Gastroesophageal sphincter (tissue), 3 donors: ENCODE measurements around the gene IFT122.

Source experiments
- CTCF ChIP-seq, 4 experiments: fragments of 200-600 bp in 2 of 4; fragments of 450-650 bp in 2 of 4; sonication (generic) in 1 of 4; IDR thresholded peaks; one replicate each; pipeline ENCODE4 v1.5.1; 2017 to 2019; ENCODE audit warnings: antibody characterized with exemption in 4 of 4, mild to moderate bottlenecking in 2 of 4, moderate library complexity in 2 of 4
- EP300 ChIP-seq: sonication (generic); formaldehyde crosslinking; IDR thresholded peaks from one replicate; pipeline ENCODE4 v1.6.1; 2017; ENCODE audit warnings: antibody characterized with exemption, mild to moderate bottlenecking
- POLR2A ChIP-seq, 2 donors: fragments of 450-650 bp; IDR thresholded peaks; one replicate each; pipeline ENCODE4 v1.6.1; 2017; ENCODE audit warnings: antibody characterized with exemption in 2 of 2, mild to moderate bottlenecking in 2 of 2, moderate library complexity in 1 of 2
- POLR2AphosphoS5 ChIP-seq: sonication (generic); formaldehyde crosslinking; IDR thresholded peaks from one replicate; pipeline ENCODE4 v1.6.1; 2017; ENCODE audit warnings: antibody characterized with exemption

- TF ChIP-seq POLR2AphosphoS5 (no peak), CTCF (IDR thresholded peaks at IDR 0.05) (no peak), EP300 (no peak), POLR2A (IDR thresholded peaks at IDR 0.05) (no peak)
These were observed 21.0 kb downstream of the IFT122 start for GRCh38 chr3:129461022-129461421.
